ENCODE data around the gene BBX.

GRCh38 chr3:107738486-107739183 lies 215.9 kb downstream of the BBX start:
- TF ChIP-seq CTCF (IDR thresholded peaks at IDR 0.05; ENCODE audit: borderline replicate concordance, extremely low read depth, low read length, poor library complexity, severe bottlenecking), result no peak
- TF ChIP-seq EZH2 (IDR thresholded peaks at IDR 0.05; ENCODE audit: borderline replicate concordance, low read depth, low read length, severe bottlenecking), result no peak

All from DND-41 (cell line).